WTC11 (cell line): ENCODE measurements around the gene SLC39A3. TPM values are rescaled to one million over a fixed set of nuclear protein-coding genes. Genes with fewer than 3 reads are reported as not detected.

Experiments
- ATAC-seq: fragments of 200-7000 bp; cut with Tn5 transposase; 2 replicates; pipeline ENCODE4 v1.10.0; 2021; ENCODE audit warnings: mild to moderate bottlenecking, moderate library complexity
- CTCF ChIA-PET: fragments of 300-600 bp; sonication (Branson Sonifier 250); formaldehyde crosslinking; loops from one replicate; lab custom pipeline; 2021; ENCODE audit warnings: antibody characterized with exemption; lab: Charles Lee
- POLR2A ChIA-PET: fragments of 350-600 bp; sonication (Branson Sonifier 250); formaldehyde crosslinking; loops from one replicate; lab custom pipeline; 2021; ENCODE audit warnings: antibody characterized with exemption; lab: Charles Lee
- DNase-seq: peaks from one replicate; pipeline ENCODE4 v3.0.0; 2021; ENCODE audit warnings: low spot score
- H3K27ac Mint-ChIP-seq: 2 replicates; pipeline ENCODE4 v1.8.0; 2021; ENCODE audit warnings: mixed read lengths
- H3K27me3 Mint-ChIP-seq: 2 replicates; pipeline ENCODE4 v1.8.0; 2021; ENCODE audit warnings: low read depth, mild to moderate bottlenecking, moderate library complexity, mixed read lengths
- H3K36me3 Mint-ChIP-seq: 2 replicates; pipeline ENCODE4 v1.8.0; 2021; ENCODE audit warnings: mixed read lengths
- H3K4me1 Mint-ChIP-seq: 2 replicates; pipeline ENCODE4 v1.8.0; 2022; ENCODE audit warnings: mixed read lengths
- H3K4me3 Mint-ChIP-seq: 2 replicates; pipeline ENCODE4 v1.8.0; 2021; ENCODE audit warnings: mild to moderate bottlenecking, moderate library complexity, mixed read lengths
- H3K9me3 Mint-ChIP-seq: 2 replicates; pipeline ENCODE4 v1.8.0; 2021; ENCODE audit warnings: mixed read lengths
- EMX1 ChIP-seq: fragments of 250-450 bp; sonication (Bioruptor Pico); IDR thresholded peaks from 2 replicates; pipeline ENCODE4 v1.8.0; 2021; ENCODE audit warnings: mild to moderate bottlenecking
- ETV6 ChIP-seq: sonication (generic); formaldehyde crosslinking; IDR thresholded peaks from 2 replicates; pipeline ENCODE4 v1.8.1; 2022; ENCODE audit warnings: mild to moderate bottlenecking, missing genetic modification reagents
- FOXP1 ChIP-seq: sonication (generic); formaldehyde crosslinking; IDR thresholded peaks from 2 replicates; pipeline ENCODE4 v1.8.0; 2022; ENCODE audit warnings: missing genetic modification reagents, mild to moderate bottlenecking, moderate library complexity, borderline replicate concordance
- GTF2I ChIP-seq: fragments of 250-450 bp; sonication (Bioruptor Pico); conservative IDR thresholded peaks from 2 replicates; pipeline ENCODE4 v1.4.0; 2021; ENCODE audit warnings: mild to moderate bottlenecking
- IRF2 ChIP-seq: sonication (generic); formaldehyde crosslinking; IDR thresholded peaks from 2 replicates; pipeline ENCODE4 v1.8.0; 2022; ENCODE audit warnings: low read depth, missing genetic modification reagents, borderline replicate concordance
- NFATC4 ChIP-seq: fragments of 250-450 bp; sonication (Bioruptor Pico); IDR thresholded peaks from 2 replicates; pipeline ENCODE4 v1.9.0; 2021; ENCODE audit warnings: mild to moderate bottlenecking
- NR1H2 ChIP-seq: sonication (generic); formaldehyde crosslinking; IDR thresholded peaks from 2 replicates; pipeline ENCODE4 v1.9.0; 2021; ENCODE audit warnings: mild to moderate bottlenecking, moderate library complexity, missing genetic modification reagents
- PRRX2 ChIP-seq: fragments of 250-450 bp; sonication (Bioruptor Pico); IDR thresholded peaks from 2 replicates; pipeline ENCODE4 v1.8.0; 2021; ENCODE audit warnings: mild to moderate bottlenecking
- ZNF423 ChIP-seq: fragments of 250-450 bp; sonication (Bioruptor Pico); IDR thresholded peaks from 2 replicates; pipeline ENCODE4 v2.1.2; 2022; ENCODE audit warnings: mild to moderate bottlenecking, moderate library complexity
- total RNA-seq: library from RNA; stranded (reverse); gene quantifications from 3 replicates; pipeline ENCODE4 v1.2.3, GENCODE V29; 2021
- TF ChIP-seq, protein P1 (sequence below): sonication (generic); formaldehyde crosslinking; IDR thresholded peaks from 2 replicates; pipeline ENCODE4 v1.8.0; 2022; ENCODE audit warnings: mild to moderate bottlenecking, missing genetic modification reagents
- TF ChIP-seq, protein P2 (sequence below): sonication (generic); formaldehyde crosslinking; IDR thresholded peaks from 2 replicates; pipeline ENCODE4 v1.8.0; 2023; ENCODE audit warnings: missing genetic modification reagents, mild to moderate bottlenecking, borderline replicate concordance
- TF ChIP-seq, protein P3 (sequence below): fragments of 250-450 bp; sonication (Bioruptor Pico); IDR thresholded peaks from 2 replicates; pipeline ENCODE4 v1.9.0; 2021; ENCODE audit warnings: mild to moderate bottlenecking
- TF ChIP-seq, protein P4 (sequence below): fragments of 250-450 bp; sonication (Bioruptor Pico); IDR thresholded peaks from 2 replicates; pipeline ENCODE4 v1.9.0; 2021; ENCODE audit warnings: mild to moderate bottlenecking
- TF ChIP-seq, protein P5 (sequence below): sonication (generic); formaldehyde crosslinking; IDR thresholded peaks from 2 replicates; pipeline ENCODE4 v1.8.0; 2022; ENCODE audit warnings: missing genetic modification reagents
- TF ChIP-seq, protein P6 (sequence below): sonication (generic); formaldehyde crosslinking; IDR thresholded peaks from 2 replicates; pipeline ENCODE4 v1.8.1; 2023; ENCODE audit warnings: mild to moderate bottlenecking, missing genetic modification reagents

The SLC39A3 gene
- total RNA-seq, 1 experiment from 2014 or later: 38.0 TPM

DNA sequence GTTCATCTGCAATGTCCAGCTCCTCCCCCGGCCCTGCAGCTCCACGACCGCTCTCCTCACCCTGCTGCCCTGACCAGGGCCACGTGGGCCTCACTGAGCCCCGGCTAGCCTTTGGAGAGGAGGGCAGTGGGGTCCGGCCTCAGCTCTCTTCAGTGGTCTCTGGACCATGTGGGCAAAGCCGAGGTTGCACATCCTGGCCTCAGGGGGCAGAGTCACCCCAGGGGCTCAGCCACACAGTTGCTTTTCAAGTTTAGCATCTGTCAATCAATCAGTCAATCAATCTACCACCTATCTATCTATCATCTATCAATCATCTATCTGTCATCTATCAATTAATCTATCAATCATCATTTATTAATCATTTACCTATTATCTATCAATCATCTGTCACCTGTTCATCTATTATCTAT is 15.7 kb downstream of the SLC39A3 start (continued):
- TF ChIP-seq, protein P1, sequence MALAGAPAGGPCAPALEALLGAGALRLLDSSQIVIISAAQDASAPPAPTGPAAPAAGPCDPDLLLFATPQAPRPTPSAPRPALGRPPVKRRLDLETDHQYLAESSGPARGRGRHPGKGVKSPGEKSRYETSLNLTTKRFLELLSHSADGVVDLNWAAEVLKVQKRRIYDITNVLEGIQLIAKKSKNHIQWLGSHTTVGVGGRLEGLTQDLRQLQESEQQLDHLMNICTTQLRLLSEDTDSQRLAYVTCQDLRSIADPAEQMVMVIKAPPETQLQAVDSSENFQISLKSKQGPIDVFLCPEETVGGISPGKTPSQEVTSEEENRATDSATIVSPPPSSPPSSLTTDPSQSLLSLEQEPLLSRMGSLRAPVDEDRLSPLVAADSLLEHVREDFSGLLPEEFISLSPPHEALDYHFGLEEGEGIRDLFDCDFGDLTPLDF (CRISPR knock-in tag): no peak
- TF ChIP-seq, protein P2, sequence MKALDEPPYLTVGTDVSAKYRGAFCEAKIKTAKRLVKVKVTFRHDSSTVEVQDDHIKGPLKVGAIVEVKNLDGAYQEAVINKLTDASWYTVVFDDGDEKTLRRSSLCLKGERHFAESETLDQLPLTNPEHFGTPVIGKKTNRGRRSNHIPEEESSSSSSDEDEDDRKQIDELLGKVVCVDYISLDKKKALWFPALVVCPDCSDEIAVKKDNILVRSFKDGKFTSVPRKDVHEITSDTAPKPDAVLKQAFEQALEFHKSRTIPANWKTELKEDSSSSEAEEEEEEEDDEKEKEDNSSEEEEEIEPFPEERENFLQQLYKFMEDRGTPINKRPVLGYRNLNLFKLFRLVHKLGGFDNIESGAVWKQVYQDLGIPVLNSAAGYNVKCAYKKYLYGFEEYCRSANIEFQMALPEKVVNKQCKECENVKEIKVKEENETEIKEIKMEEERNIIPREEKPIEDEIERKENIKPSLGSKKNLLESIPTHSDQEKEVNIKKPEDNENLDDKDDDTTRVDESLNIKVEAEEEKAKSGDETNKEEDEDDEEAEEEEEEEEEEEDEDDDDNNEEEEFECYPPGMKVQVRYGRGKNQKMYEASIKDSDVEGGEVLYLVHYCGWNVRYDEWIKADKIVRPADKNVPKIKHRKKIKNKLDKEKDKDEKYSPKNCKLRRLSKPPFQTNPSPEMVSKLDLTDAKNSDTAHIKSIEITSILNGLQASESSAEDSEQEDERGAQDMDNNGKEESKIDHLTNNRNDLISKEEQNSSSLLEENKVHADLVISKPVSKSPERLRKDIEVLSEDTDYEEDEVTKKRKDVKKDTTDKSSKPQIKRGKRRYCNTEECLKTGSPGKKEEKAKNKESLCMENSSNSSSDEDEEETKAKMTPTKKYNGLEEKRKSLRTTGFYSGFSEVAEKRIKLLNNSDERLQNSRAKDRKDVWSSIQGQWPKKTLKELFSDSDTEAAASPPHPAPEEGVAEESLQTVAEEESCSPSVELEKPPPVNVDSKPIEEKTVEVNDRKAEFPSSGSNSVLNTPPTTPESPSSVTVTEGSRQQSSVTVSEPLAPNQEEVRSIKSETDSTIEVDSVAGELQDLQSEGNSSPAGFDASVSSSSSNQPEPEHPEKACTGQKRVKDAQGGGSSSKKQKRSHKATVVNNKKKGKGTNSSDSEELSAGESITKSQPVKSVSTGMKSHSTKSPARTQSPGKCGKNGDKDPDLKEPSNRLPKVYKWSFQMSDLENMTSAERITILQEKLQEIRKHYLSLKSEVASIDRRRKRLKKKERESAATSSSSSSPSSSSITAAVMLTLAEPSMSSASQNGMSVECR (CRISPR knock-in tag): no peak
- TF ChIP-seq NR1H2 (CRISPR knock-in tag) (no peak), ZNF423 (CRISPR knock-in tag) (no peak), EMX1 (CRISPR knock-in tag) (no peak), FOXP1 (CRISPR knock-in tag) (no peak)
- TF ChIP-seq, protein P3, sequence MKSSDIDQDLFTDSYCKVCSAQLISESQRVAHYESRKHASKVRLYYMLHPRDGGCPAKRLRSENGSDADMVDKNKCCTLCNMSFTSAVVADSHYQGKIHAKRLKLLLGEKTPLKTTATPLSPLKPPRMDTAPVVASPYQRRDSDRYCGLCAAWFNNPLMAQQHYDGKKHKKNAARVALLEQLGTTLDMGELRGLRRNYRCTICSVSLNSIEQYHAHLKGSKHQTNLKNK (CRISPR knock-in tag): no peak

DNA sequence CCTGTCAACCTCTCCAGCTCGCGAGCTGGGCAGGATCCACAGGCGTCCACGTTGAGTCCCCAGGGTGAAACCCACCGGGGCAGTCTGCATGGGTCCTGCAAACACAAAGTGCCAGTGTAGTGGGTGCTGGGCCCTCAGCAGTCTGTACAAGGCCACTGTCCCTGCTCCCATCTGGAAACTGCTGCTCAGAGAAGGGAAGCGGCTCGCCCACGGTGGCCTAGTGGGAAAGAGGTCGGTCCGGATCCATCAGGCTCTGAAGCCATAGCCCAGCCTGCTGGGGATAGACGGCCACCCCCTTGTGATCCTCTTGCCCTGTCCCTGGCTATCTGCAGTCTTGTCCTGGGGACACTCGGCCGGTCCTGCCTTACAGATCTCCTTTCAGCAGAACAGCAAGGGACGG is 16.1 kb downstream of the SLC39A3 start:
- Mint-ChIP-seq H3K27me3 (peaks cover 5% of the 10 kb centered on the region; the same call in 1 of the 2 replicates), H3K4me3 (no peak overlapping the region), H3K36me3 (no peaks in the 10 kb centered on the region), H3K9me3 (no peaks in the 10 kb centered on the region), H3K27ac (no peak overlapping the region), H3K4me1 (peaks cover 11% of the 10 kb centered on the region)
- no peak for DNase-seq
- CTCF ChIA-PET: interaction anchor here (0.6 to 2.5 kb wide), 3 partner anchors 15 to 75 kb away, joined by 3 to 18 read pairs (median 6); partner anchors contain the start of gene GNG7
- POLR2A ChIA-PET: interaction anchor here (0.5 kb wide), 1 partner anchor 424 kb away, joined by 3 read pairs; no protein-coding TSS in a partner anchor
- no peak for ATAC-seq
- no peak for TF ChIP-seq GTF2I
- TF ChIP-seq, protein P4, sequence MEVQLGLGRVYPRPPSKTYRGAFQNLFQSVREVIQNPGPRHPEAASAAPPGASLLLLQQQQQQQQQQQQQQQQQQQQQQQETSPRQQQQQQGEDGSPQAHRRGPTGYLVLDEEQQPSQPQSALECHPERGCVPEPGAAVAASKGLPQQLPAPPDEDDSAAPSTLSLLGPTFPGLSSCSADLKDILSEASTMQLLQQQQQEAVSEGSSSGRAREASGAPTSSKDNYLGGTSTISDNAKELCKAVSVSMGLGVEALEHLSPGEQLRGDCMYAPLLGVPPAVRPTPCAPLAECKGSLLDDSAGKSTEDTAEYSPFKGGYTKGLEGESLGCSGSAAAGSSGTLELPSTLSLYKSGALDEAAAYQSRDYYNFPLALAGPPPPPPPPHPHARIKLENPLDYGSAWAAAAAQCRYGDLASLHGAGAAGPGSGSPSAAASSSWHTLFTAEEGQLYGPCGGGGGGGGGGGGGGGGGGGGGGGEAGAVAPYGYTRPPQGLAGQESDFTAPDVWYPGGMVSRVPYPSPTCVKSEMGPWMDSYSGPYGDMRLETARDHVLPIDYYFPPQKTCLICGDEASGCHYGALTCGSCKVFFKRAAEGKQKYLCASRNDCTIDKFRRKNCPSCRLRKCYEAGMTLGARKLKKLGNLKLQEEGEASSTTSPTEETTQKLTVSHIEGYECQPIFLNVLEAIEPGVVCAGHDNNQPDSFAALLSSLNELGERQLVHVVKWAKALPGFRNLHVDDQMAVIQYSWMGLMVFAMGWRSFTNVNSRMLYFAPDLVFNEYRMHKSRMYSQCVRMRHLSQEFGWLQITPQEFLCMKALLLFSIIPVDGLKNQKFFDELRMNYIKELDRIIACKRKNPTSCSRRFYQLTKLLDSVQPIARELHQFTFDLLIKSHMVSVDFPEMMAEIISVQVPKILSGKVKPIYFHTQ (CRISPR knock-in tag): no peak
- TF ChIP-seq IRF2: no peak
- no peak for TF ChIP-seq NFATC4
- TF ChIP-seq, protein P5, sequence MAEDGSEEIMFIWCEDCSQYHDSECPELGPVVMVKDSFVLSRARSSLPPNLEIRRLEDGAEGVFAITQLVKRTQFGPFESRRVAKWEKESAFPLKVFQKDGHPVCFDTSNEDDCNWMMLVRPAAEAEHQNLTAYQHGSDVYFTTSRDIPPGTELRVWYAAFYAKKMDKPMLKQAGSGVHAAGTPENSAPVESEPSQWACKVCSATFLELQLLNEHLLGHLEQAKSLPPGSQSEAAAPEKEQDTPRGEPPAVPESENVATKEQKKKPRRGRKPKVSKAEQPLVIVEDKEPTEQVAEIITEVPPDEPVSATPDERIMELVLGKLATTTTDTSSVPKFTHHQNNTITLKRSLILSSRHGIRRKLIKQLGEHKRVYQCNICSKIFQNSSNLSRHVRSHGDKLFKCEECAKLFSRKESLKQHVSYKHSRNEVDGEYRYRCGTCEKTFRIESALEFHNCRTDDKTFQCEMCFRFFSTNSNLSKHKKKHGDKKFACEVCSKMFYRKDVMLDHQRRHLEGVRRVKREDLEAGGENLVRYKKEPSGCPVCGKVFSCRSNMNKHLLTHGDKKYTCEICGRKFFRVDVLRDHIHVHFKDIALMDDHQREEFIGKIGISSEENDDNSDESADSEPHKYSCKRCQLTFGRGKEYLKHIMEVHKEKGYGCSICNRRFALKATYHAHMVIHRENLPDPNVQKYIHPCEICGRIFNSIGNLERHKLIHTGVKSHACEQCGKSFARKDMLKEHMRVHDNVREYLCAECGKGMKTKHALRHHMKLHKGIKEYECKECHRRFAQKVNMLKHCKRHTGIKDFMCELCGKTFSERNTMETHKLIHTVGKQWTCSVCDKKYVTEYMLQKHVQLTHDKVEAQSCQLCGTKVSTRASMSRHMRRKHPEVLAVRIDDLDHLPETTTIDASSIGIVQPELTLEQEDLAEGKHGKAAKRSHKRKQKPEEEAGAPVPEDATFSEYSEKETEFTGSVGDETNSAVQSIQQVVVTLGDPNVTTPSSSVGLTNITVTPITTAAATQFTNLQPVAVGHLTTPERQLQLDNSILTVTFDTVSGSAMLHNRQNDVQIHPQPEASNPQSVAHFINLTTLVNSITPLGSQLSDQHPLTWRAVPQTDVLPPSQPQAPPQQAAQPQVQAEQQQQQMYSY (CRISPR knock-in tag): no peak
- TF ChIP-seq, protein P6, sequence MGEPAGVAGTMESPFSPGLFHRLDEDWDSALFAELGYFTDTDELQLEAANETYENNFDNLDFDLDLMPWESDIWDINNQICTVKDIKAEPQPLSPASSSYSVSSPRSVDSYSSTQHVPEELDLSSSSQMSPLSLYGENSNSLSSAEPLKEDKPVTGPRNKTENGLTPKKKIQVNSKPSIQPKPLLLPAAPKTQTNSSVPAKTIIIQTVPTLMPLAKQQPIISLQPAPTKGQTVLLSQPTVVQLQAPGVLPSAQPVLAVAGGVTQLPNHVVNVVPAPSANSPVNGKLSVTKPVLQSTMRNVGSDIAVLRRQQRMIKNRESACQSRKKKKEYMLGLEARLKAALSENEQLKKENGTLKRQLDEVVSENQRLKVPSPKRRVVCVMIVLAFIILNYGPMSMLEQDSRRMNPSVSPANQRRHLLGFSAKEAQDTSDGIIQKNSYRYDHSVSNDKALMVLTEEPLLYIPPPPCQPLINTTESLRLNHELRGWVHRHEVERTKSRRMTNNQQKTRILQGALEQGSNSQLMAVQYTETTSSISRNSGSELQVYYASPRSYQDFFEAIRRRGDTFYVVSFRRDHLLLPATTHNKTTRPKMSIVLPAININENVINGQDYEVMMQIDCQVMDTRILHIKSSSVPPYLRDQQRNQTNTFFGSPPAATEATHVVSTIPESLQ (CRISPR knock-in tag): no peak
- TF ChIP-seq, protein P2 (CRISPR knock-in tag): no peak
- TF ChIP-seq ETV6 (CRISPR knock-in tag): no peak
- TF ChIP-seq EMX1 (CRISPR knock-in tag): no peak
- no peak for TF ChIP-seq PRRX2
